Measurements from ENCODE around the gene IQUB. TPM values are rescaled to one million over a fixed set of nuclear protein-coding genes. Genes with fewer than 3 reads are reported as not detected.
"Not testable (repeated sequence)": the region's sequence is repeated elsewhere in the genome, so short reads cannot be mapped to it uniquely, and the experiment has no call there.

Gene IQUB
- total RNA-seq, 5 donors from 2014 or later (not counting 1 experiment from before 2014, with no cell fraction given), result 0.09 TPM; not detected in 3

DNA sequence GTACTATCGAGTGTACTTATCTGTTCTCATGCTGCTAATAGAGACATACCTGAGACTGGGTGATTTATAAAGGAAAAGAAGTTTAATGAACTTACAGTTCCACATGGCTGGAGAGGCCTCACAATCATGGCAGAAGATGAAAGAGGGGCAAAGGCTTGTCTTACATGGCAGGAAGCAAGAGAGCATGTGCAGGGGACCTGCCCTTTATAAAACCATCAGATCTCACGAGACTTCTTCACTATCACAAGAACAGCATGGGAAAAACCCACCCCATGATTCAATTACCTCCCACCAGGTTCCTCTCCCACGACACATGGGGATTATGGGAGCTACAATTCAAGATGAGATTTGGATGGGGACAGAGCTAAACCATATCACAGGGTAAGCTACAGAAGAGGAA, 18.8 kb upstream of the IQUB start:
- WGBS (ENCODE audit: insufficient coverage), result no CpG with 5 or more reads among the region's 3 CpGs
- DNase-seq (no peak), ATAC-seq (replicated peaks in 1 of 4) (no peak)
- Histone ChIP-seq H3K4me1 (ENCODE audit: control insufficient read depth in 1 of 2, extremely low read depth in 1 of 2, insufficient read depth in 2 of 2, low read length in 2 of 2) (peaks cover 9 to 10% of the 10 kb centered on the region in 2 experiments), H3K27ac (ENCODE audit: low read length) (no peak overlapping the region), H3K9me3 (no peaks in the 10 kb centered on the region), H3K4me3 (ENCODE audit: control insufficient read depth in 1 of 2, extremely low read depth in 1 of 2, low read length in 1 of 2) (no peak overlapping the region), H3K27me3 (replicated peaks in 1 of 2; ENCODE audit: control insufficient read depth in 2 of 2, extremely low read depth in 1 of 2, insufficient read depth in 2 of 2, low read length in 1 of 2) (no peaks in the 10 kb centered on the region), H3K36me3 (ENCODE audit: control insufficient read depth in 2 of 2, extremely low read depth in 1 of 2, insufficient read depth in 1 of 2, low read length in 1 of 2) (peaks cover 0 to 24% of the 10 kb centered on the region in 2 donors)
- Mint-ChIP-seq H3K4me3 (no peak overlapping the region), H3K36me3 (peaks cover 35% of the 10 kb centered on the region), H3K27me3 (no peaks in the 10 kb centered on the region), H3K4me1 (peaks cover 28 to 34% (median 34%) of the 10 kb centered on the region in 3 donors), H3K27ac (no peak overlapping the region), H3K9me3 (no peaks in the 10 kb centered on the region)
- CTCF ChIA-PET, result interaction anchor here in 1 of 2 donors (1.2 to 1.3 kb wide), 2 partner anchors 18 to 59 kb away, joined by 3 to 5 read pairs; no protein-coding TSS in a partner anchor
- POLR2A ChIA-PET, result no interaction called here

DNA sequence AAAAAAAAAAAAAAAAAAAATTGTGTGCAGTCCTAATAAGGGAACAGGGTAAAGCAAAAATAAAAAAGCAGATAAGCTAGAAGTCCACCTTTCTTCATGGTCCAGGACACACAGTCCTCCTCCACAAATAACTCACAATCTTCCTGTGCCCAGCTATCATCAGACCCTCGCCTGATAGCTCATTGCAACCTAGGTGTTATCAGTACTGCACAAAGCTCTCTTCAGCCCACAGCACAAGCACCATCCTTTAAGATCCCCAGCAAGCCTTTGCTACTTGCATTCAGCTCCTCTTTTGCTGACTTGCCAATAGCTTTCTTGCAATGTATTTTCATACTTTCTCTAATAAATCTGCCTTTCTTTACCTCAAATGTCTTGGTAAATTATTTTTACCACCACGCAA, 18.2 kb upstream of the IQUB start:
- H3K27ac Mint-ChIP-seq, result no peak overlapping the region
- H3K27me3 Mint-ChIP-seq, result no peaks in the 10 kb centered on the region
- H3K9me3 ChIP-seq, result no peaks in the 10 kb centered on the region
- peaks cover 36% of the 10 kb centered on the region for H3K36me3 Mint-ChIP-seq
- ChIA-PET CTCF (interaction anchor here in 1 of 2 donors (1.2 to 1.3 kb wide), 2 partner anchors 17 to 58 kb away, joined by 3 to 5 read pairs; no protein-coding TSS in a partner anchor), POLR2A (no interaction called here)
- no peak overlapping the region for H3K4me3 Mint-ChIP-seq
- peaks cover 30 to 37% (median 36%) of the 10 kb centered on the region in 3 donors for H3K4me1 Mint-ChIP-seq
- 100% methylated on average over 2 of the region's 2 CpGs for WGBS (ENCODE audit: insufficient coverage)
- no peak for DNase-seq
- H3K27ac ChIP-seq (ENCODE audit: low read length), result no peak overlapping the region
- H3K4me1 ChIP-seq (ENCODE audit: control insufficient read depth in 1 of 2, extremely low read depth in 1 of 2, insufficient read depth in 2 of 2, low read length in 2 of 2), result peaks cover 8 to 10% of the 10 kb centered on the region in 2 experiments
- ATAC-seq (replicated peaks in 1 of 4), result no peak
- peaks cover 0 to 27% of the 10 kb centered on the region in 2 donors for H3K36me3 ChIP-seq (ENCODE audit: control insufficient read depth in 2 of 2, extremely low read depth in 1 of 2, insufficient read depth in 1 of 2, low read length in 1 of 2)
- no peak overlapping the region for H3K4me3 ChIP-seq (ENCODE audit: control insufficient read depth in 1 of 2, extremely low read depth in 1 of 2, low read length in 1 of 2)
- H3K9me3 Mint-ChIP-seq, result no peaks in the 10 kb centered on the region
- H3K27me3 ChIP-seq (replicated peaks in 1 of 2; ENCODE audit: control insufficient read depth in 2 of 2, extremely low read depth in 1 of 2, insufficient read depth in 2 of 2, low read length in 1 of 2), result no peaks in the 10 kb centered on the region

DNA sequence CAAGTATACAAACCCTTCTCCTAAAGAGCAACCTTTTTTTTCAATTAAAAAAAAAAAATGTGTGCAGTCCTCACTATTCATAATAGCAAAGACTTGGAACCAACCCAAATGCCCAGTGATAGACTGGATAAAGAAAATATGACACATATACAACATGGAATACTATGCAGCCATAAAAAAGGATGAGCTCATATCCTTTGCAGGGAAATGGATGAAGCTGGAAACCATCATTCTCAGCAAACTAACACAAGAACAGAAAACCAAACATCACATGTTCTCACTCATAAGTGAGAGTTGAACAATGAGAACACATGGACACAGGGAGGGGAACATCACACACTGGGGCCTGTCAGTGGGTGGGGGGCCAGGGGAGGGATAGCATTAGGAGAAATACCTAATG, 17.7 kb upstream of the IQUB start:
- H3K27me3 Mint-ChIP-seq; H3K4me3 ChIP-seq (ENCODE audit: control insufficient read depth in 1 of 2, extremely low read depth in 1 of 2, low read length in 1 of 2); H3K4me1 ChIP-seq (ENCODE audit: control insufficient read depth in 1 of 2, extremely low read depth in 1 of 2, insufficient read depth in 2 of 2, low read length in 2 of 2); DNase-seq; H3K4me3 Mint-ChIP-seq; H3K27me3 ChIP-seq (replicated peaks in 1 of 2; ENCODE audit: control insufficient read depth in 2 of 2, extremely low read depth in 1 of 2, insufficient read depth in 2 of 2, low read length in 1 of 2); POLR2A ChIA-PET; H3K9me3 Mint-ChIP-seq; H3K27ac Mint-ChIP-seq; H3K27ac ChIP-seq (ENCODE audit: low read length); ATAC-seq (replicated peaks in 1 of 4); H3K9me3 ChIP-seq: not testable (repeated sequence)
- peaks cover 0 to 32% of the 10 kb centered on the region in 2 donors for H3K36me3 ChIP-seq (ENCODE audit: control insufficient read depth in 2 of 2, extremely low read depth in 1 of 2, insufficient read depth in 1 of 2, low read length in 1 of 2)
- H3K4me1 Mint-ChIP-seq, result peaks cover 35 to 41% (median 40%) of the 10 kb centered on the region in 3 donors
- peaks cover 38% of the 10 kb centered on the region for H3K36me3 Mint-ChIP-seq
- CTCF ChIA-PET, result interaction anchor here in 1 of 2 donors (1.2 to 1.3 kb wide), 2 partner anchors 17 to 58 kb away, joined by 3 to 5 read pairs; no protein-coding TSS in a partner anchor

DNA sequence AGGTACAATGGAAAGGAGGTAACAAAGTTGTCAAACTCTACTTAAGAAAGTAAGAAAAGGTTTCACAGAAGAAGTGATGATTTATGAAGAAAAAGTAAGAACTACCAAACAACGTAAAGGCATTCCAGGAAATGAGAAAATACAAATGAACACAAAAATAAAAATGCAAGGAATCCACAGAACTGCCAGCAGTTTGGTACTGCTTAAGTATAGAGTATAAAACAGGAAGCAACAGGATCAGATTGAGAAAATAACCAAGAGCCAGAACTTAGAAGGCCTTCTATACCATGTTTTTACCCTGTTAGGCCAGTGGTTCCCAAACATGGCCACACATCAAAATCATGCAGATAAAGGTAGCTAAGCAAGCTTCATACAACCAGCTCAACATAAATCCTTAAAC, 14.0 kb upstream of the IQUB start:
- no peak overlapping the region for H3K27ac Mint-ChIP-seq
- H3K4me3 Mint-ChIP-seq, result no peak overlapping the region
- no CpG with 5 or more reads among the region's 1 CpG for WGBS (ENCODE audit: insufficient coverage)
- H3K27me3 Mint-ChIP-seq, result no peaks in the 10 kb centered on the region
- no peaks in the 10 kb centered on the region for H3K4me1 ChIP-seq (ENCODE audit: control insufficient read depth in 1 of 2, extremely low read depth in 1 of 2, insufficient read depth in 2 of 2, low read length in 2 of 2)
- POLR2A ChIA-PET, result no interaction called here
- DNase-seq, result no peak
- H3K9me3 Mint-ChIP-seq, result no peaks in the 10 kb centered on the region
- peaks cover 39% of the 10 kb centered on the region for H3K36me3 Mint-ChIP-seq
- H3K27me3 ChIP-seq (replicated peaks in 1 of 2; ENCODE audit: control insufficient read depth in 2 of 2, extremely low read depth in 1 of 2, insufficient read depth in 2 of 2, low read length in 1 of 2), result no peaks in the 10 kb centered on the region
- no peak overlapping the region for H3K4me3 ChIP-seq (ENCODE audit: control insufficient read depth in 1 of 2, extremely low read depth in 1 of 2, low read length in 1 of 2)
- no peak overlapping the region for H3K27ac ChIP-seq (ENCODE audit: low read length)
- CTCF ChIA-PET, result interaction anchor here in 1 of 2 donors (2.9 kb wide), 1 partner anchor 54 kb away, joined by 8 read pairs; no protein-coding TSS in a partner anchor
- no peaks in the 10 kb centered on the region for H3K9me3 ChIP-seq
- H3K4me1 Mint-ChIP-seq, result peaks cover 37 to 43% (median 43%) of the 10 kb centered on the region in 3 donors
- peaks cover under 1 to 30% of the 10 kb centered on the region in 2 donors for H3K36me3 ChIP-seq (ENCODE audit: control insufficient read depth in 2 of 2, extremely low read depth in 1 of 2, insufficient read depth in 1 of 2, low read length in 1 of 2)
- no peak for ATAC-seq (replicated peaks in 1 of 4)

DNA sequence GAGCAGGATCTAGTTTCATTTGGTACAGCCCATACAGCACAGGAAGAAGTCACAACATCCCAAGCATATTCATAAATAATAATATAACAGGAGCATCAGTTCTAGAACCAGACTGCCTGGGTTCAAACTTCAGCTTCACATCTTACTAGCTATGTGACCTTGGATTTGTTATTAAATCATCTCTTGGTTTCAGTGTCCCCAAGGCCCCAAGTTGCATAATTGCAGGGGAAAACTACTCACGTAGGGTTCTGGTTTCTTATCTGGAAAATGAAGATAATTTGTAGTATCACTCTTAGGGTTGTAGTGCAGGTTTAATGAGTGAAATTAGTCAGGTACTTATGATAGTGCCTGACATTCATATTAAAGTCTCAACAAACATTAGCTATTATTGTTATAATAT, 5.5 kb upstream of the IQUB start:
- H3K4me1 ChIP-seq (ENCODE audit: control insufficient read depth in 1 of 2, extremely low read depth in 1 of 2, insufficient read depth in 2 of 2, low read length in 2 of 2), result peaks cover 0 to 8% of the 10 kb centered on the region in 2 experiments
- WGBS (ENCODE audit: insufficient coverage), result no CpG with 5 or more reads among the region's 1 CpG
- H3K27me3 ChIP-seq (replicated peaks in 1 of 2; ENCODE audit: control insufficient read depth in 2 of 2, extremely low read depth in 1 of 2, insufficient read depth in 2 of 2, low read length in 1 of 2), result no peaks in the 10 kb centered on the region
- no peak for ATAC-seq (replicated peaks in 1 of 4)
- no peak overlapping the region for H3K4me3 ChIP-seq (ENCODE audit: control insufficient read depth in 1 of 2, extremely low read depth in 1 of 2, low read length in 1 of 2)
- Mint-ChIP-seq H3K4me3 (no peak overlapping the region), H3K27me3 (no peaks in the 10 kb centered on the region), H3K27ac (no peak overlapping the region), H3K36me3 (no peaks in the 10 kb centered on the region), H3K4me1 (peaks cover 4 to 9% (median 6%) of the 10 kb centered on the region in 3 donors), H3K9me3 (no peaks in the 10 kb centered on the region)
- POLR2A ChIA-PET, result no interaction called here
- peaks cover 3 to 6% of the 10 kb centered on the region in 2 donors for H3K36me3 ChIP-seq (ENCODE audit: control insufficient read depth in 2 of 2, extremely low read depth in 1 of 2, insufficient read depth in 1 of 2, low read length in 1 of 2)
- DNase-seq, result no peak
- no peak overlapping the region for H3K27ac ChIP-seq (ENCODE audit: low read length)
- no peaks in the 10 kb centered on the region for H3K9me3 ChIP-seq
- CTCF ChIA-PET, result interaction anchor here (0.5 to 2.5 kb wide), 4 partner anchors 17 to 260 kb away, joined by 3 to 14 read pairs (median 8); no protein-coding TSS in a partner anchor

DNA sequence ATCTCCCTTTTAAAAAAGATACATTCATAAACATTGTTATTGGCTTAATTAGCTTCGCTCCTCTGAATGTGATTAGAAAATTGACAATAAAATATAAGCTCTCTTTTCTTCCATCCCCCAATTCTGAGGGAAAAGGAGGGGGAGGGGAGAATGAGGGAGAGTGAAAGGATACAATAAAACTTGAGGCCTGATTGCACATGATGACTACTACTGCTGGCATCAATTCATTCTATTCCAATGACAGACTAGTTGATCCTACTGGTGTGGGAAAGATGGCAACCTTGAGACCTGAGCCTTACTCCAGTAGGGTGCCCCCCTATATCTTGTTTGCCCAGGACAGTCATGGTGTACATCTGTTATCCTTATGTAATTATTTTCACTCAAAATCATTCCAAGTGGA, 4.5 kb upstream of the IQUB start:
- no peak for DNase-seq
- Histone ChIP-seq H3K4me3 (ENCODE audit: control insufficient read depth in 1 of 2, extremely low read depth in 1 of 2, low read length in 1 of 2) (no peak overlapping the region), H3K27me3 (replicated peaks in 1 of 2; ENCODE audit: control insufficient read depth in 2 of 2, extremely low read depth in 1 of 2, insufficient read depth in 2 of 2, low read length in 1 of 2) (peaks cover 0 to 5% of the 10 kb centered on the region in 2 experiments), H3K36me3 (ENCODE audit: control insufficient read depth in 2 of 2, extremely low read depth in 1 of 2, insufficient read depth in 1 of 2, low read length in 1 of 2) (peaks cover 3 to 6% of the 10 kb centered on the region in 2 donors), H3K27ac (ENCODE audit: low read length) (no peak overlapping the region), H3K9me3 (no peaks in the 10 kb centered on the region), H3K4me1 (ENCODE audit: control insufficient read depth in 1 of 2, extremely low read depth in 1 of 2, insufficient read depth in 2 of 2, low read length in 2 of 2) (peaks cover 3 to 14% of the 10 kb centered on the region in 2 experiments)
- Mint-ChIP-seq H3K4me1 (peaks cover 10 to 15% (median 11%) of the 10 kb centered on the region in 3 donors), H3K4me3 (no peak overlapping the region), H3K36me3 (no peaks in the 10 kb centered on the region), H3K27ac (no peak overlapping the region), H3K9me3 (no peaks in the 10 kb centered on the region), H3K27me3 (no peaks in the 10 kb centered on the region)
- WGBS (ENCODE audit: insufficient coverage), result no CpG with 5 or more reads among the region's 1 CpG
- ChIA-PET POLR2A (interaction anchor here in 1 of 2 donors (1.0 kb wide), 1 partner anchor 10 kb away, joined by 4 read pairs; no protein-coding TSS in a partner anchor), CTCF (interaction anchor here (0.6 to 2.5 kb wide), 6 partner anchors 8 to 207 kb away, joined by 3 to 14 read pairs (median 4); no protein-coding TSS in a partner anchor)
- no peak for ATAC-seq (replicated peaks in 1 of 4)
